MM.1S (cell line): ENCODE results near the gene FUT3.

Source experiments
- DNase-seq: peaks from one replicate; pipeline ENCODE4 v3.0.0-alpha.2; 2015
- H2AFZ ChIP-seq: fragments of 300-600 bp; sonication (generic); 2 replicates; pipeline ENCODE4 v1.6.0; 2016; ENCODE audit warnings: antibody characterized with exemption, low read length
- H3F3A ChIP-seq: fragments of 300-600 bp; sonication (generic); 2 replicates; pipeline ENCODE4 v1.6.1; 2016; ENCODE audit warnings: mild to moderate bottlenecking, antibody characterized with exemption, low read length, moderate library complexity, mixed read lengths; ENCODE audit not compliant: insufficient read depth
- H3K27ac ChIP-seq: fragments of 300-600 bp; sonication (generic); 2 replicates; pipeline ENCODE4 v1.5.1; 2016; ENCODE audit warnings: mild to moderate bottlenecking, low read length
- H3K27me3 ChIP-seq: fragments of 300-600 bp; sonication (generic); replicated peaks from 2 replicates; pipeline ENCODE4 v1.6.0; 2016; ENCODE audit warnings: low read length; ENCODE audit not compliant: insufficient read depth
- H3K36me3 ChIP-seq: fragments of 300-600 bp; sonication (generic); replicated peaks from 2 replicates; pipeline ENCODE4 v1.6.1; 2016; ENCODE audit warnings: mild to moderate bottlenecking, low read length, mixed read lengths; ENCODE audit not compliant: insufficient read depth
- H3K4me1 ChIP-seq: fragments of 300-600 bp; sonication (generic); 2 replicates; pipeline ENCODE4 v1.6.1; 2016; ENCODE audit warnings: low read length, mixed read lengths
- H3K4me2 ChIP-seq: fragments of 300-600 bp; sonication (generic); 2 replicates; pipeline ENCODE4 v1.6.0; 2016; ENCODE audit warnings: low read depth, low read length
- H3K4me3 ChIP-seq: fragments of 300-600 bp; sonication (generic); 2 replicates; pipeline ENCODE4 v1.5.1; 2016; ENCODE audit warnings: low read length, mixed read lengths
- H3K79me2 ChIP-seq: fragments of 300-600 bp; sonication (generic); 2 replicates; pipeline ENCODE4 v1.6.1; 2016; ENCODE audit warnings: mixed run types, low read length, mixed read lengths
- H3K9ac ChIP-seq: fragments of 300-600 bp; sonication (generic); 2 replicates; pipeline ENCODE4 v1.6.1; 2016; ENCODE audit warnings: low read length, mixed read lengths
- H3K9me2 ChIP-seq: fragments of 300-600 bp; sonication (generic); replicated peaks from 2 replicates; pipeline ENCODE4 v1.6.1; 2016; ENCODE audit warnings: mild to moderate bottlenecking, low read length, mixed read lengths; ENCODE audit not compliant: insufficient read depth
- H3K9me3 ChIP-seq: fragments of 300-600 bp; sonication (generic); replicated peaks from 2 replicates; pipeline ENCODE4 v1.6.1; 2016; ENCODE audit warnings: mild to moderate bottlenecking, low read length, mixed read lengths; ENCODE audit not compliant: insufficient read depth
- H4K20me1 ChIP-seq: fragments of 300-600 bp; sonication (generic); 2 replicates; pipeline ENCODE4 v1.6.1; 2016; ENCODE audit warnings: mild to moderate bottlenecking, low read length, moderate library complexity, mixed read lengths; ENCODE audit not compliant: insufficient read depth
- CTCF ChIP-seq: fragments of 300-600 bp; sonication (generic); IDR thresholded peaks from 2 replicates; pipeline ENCODE4 v1.5.1; 2016; ENCODE audit warnings: antibody characterized with exemption, low read length, mixed read lengths
- EZH2 ChIP-seq: fragments of 300-600 bp; sonication (generic); optimal IDR thresholded peaks from 2 replicates; pipeline ENCODE3; 2017; ENCODE audit warnings: low read depth, mild to moderate bottlenecking, antibody characterized with exemption, low read length, mixed read lengths
- EZH2phosphoT487 ChIP-seq: fragments of 300-600 bp; sonication (generic); IDR thresholded peaks from 2 replicates; pipeline ENCODE4 v1.6.1; 2018; ENCODE audit warnings: antibody characterized with exemption, low read length

Gene FUT3

GRCh38 chr19:5864725-5865486 lies 13.7 kb upstream of the FUT3 start:
- no peak overlapping the region for H3K4me2 ChIP-seq
- no peaks in the 10 kb centered on the region for H3F3A ChIP-seq
- H3K9me3 ChIP-seq: no peaks in the 10 kb centered on the region
- peaks cover 86% of the 10 kb centered on the region for H3K27me3 ChIP-seq
- peak; percentile 20 for TF ChIP-seq CTCF
- TF ChIP-seq EZH2: no peak
- TF ChIP-seq EZH2phosphoT487: no peak
- H3K27ac ChIP-seq: no peak overlapping the region
- H3K9me2 ChIP-seq: no peaks in the 10 kb centered on the region
- H3K4me1 ChIP-seq: no peaks in the 10 kb centered on the region
- H3K9ac ChIP-seq: no peak overlapping the region
- DNase-seq: no peak
- H3K79me2 ChIP-seq: no peaks in the 10 kb centered on the region
- no peaks in the 10 kb centered on the region for H4K20me1 ChIP-seq
- H2AFZ ChIP-seq: no peak overlapping the region
- H3K4me3 ChIP-seq: no peak overlapping the region
- H3K36me3 ChIP-seq: no peaks in the 10 kb centered on the region

GRCh38 chr19:5864013-5864720 lies 12.9 kb upstream of the FUT3 start:
- Histone ChIP-seq H3K9ac (no peak overlapping the region), H3K79me2 (no peaks in the 10 kb centered on the region), H3F3A (no peaks in the 10 kb centered on the region), H3K27me3 (peaks cover 88% of the 10 kb centered on the region), H3K4me3 (no peak overlapping the region), H3K4me2 (no peak overlapping the region), H3K36me3 (no peaks in the 10 kb centered on the region), H3K4me1 (no peaks in the 10 kb centered on the region), H3K9me2 (no peaks in the 10 kb centered on the region), H4K20me1 (no peaks in the 10 kb centered on the region), H3K9me3 (no peaks in the 10 kb centered on the region), H3K27ac (no peak overlapping the region), H2AFZ (no peak overlapping the region)
- TF ChIP-seq CTCF: no peak
- no peak for TF ChIP-seq EZH2
- TF ChIP-seq EZH2phosphoT487: no peak
- DNase-seq: no peak

- H3K27ac ChIP-seq: no peak overlapping the region
- no peaks in the 10 kb centered on the region for H3K4me1 ChIP-seq
- no peak overlapping the region for H2AFZ ChIP-seq
- no peak for DNase-seq
- H3K36me3 ChIP-seq: no peaks in the 10 kb centered on the region
- H3K4me3 ChIP-seq: no peak overlapping the region
- no peaks in the 10 kb centered on the region for H3K79me2 ChIP-seq
- no peaks in the 10 kb centered on the region for H4K20me1 ChIP-seq
- H3K9me3 ChIP-seq: no peaks in the 10 kb centered on the region
- peaks cover 91% of the 10 kb centered on the region for H3K27me3 ChIP-seq
- no peak overlapping the region for H3K4me2 ChIP-seq
- no peaks in the 10 kb centered on the region for H3F3A ChIP-seq
- TF ChIP-seq EZH2 (no peak), CTCF (no peak), EZH2phosphoT487 (no peak)
- H3K9ac ChIP-seq: no peak overlapping the region
- H3K9me2 ChIP-seq: no peaks in the 10 kb centered on the region
Measured at GRCh38 chr19:5863030-5863665, 11.9 kb upstream of the FUT3 start.
